Endothelial cell (in vitro differentiated cells): Measurements from ENCODE around the gene SND1. TPM values are rescaled to one million over a fixed set of nuclear protein-coding genes. Genes with fewer than 3 reads are reported as not detected.
"Not testable (repeated sequence)": the region's sequence is repeated elsewhere in the genome, so short reads cannot be mapped to it uniquely, and the experiment has no call there.

ENCODE experiments used
- DNase-seq: peaks from one replicate; pipeline ENCODE4 v3.0.0; 2021; ENCODE audit warnings: low spot score
- H3K27ac Mint-ChIP-seq: one replicate; pipeline ENCODE4 v1.8.0; 2021; ENCODE audit warnings: mixed read lengths, inconsistent platforms; ENCODE audit not compliant: unreplicated experiment
- H3K27me3 Mint-ChIP-seq: one replicate; pipeline ENCODE4 v1.8.0; 2021; ENCODE audit warnings: mild to moderate bottlenecking, moderate library complexity, mixed read lengths, inconsistent platforms; ENCODE audit not compliant: unreplicated experiment
- H3K36me3 Mint-ChIP-seq: one replicate; pipeline ENCODE4 v1.8.0; 2021; ENCODE audit warnings: mild to moderate bottlenecking, low read depth, mixed read lengths, inconsistent platforms; ENCODE audit not compliant: unreplicated experiment
- H3K4me1 Mint-ChIP-seq: one replicate; pipeline ENCODE4 v1.8.0; 2021; ENCODE audit warnings: mild to moderate bottlenecking, mixed read lengths, inconsistent platforms; ENCODE audit not compliant: unreplicated experiment
- H3K4me3 Mint-ChIP-seq: one replicate; pipeline ENCODE4 v1.8.0; 2021; ENCODE audit warnings: mild to moderate bottlenecking, mixed read lengths, inconsistent platforms; ENCODE audit not compliant: unreplicated experiment
- H3K9me3 Mint-ChIP-seq: one replicate; pipeline ENCODE4 v1.8.0; 2021; ENCODE audit warnings: mixed read lengths, inconsistent platforms; ENCODE audit not compliant: unreplicated experiment
- CTCF ChIP-seq: fragments of 200-600 bp; sonication (generic); IDR thresholded peaks from one replicate; pipeline ENCODE4 v1.5.0; 2021; ENCODE audit warnings: antibody characterized with exemption; ENCODE audit not compliant: unreplicated experiment
- total RNA-seq: library from RNA; stranded (reverse); fragmentation: NEBNext Ultra II Directional; extraction: Animal tissue kit (Norgen Biotek cat#: 25700); gene quantifications from one replicate; pipeline ENCODE4 v1.2.1, GENCODE V29; 2021; ENCODE audit not compliant: unreplicated experiment

Gene SND1
- total RNA-seq, 1 donor from 2014 or later: 375 TPM

GRCh38 chr7:127955051-127955531 lies 303.1 kb downstream of the SND1 start:
- Mint-ChIP-seq H3K27ac (no peak overlapping the region), H3K4me1 (peaks cover 43% of the 10 kb centered on the region), H3K9me3 (no peaks in the 10 kb centered on the region), H3K27me3 (peaks cover 2% of the 10 kb centered on the region), H3K36me3 (peaks cover 25% of the 10 kb centered on the region), H3K4me3 (no peak overlapping the region)
- DNase-seq: no peak
- no peak for TF ChIP-seq CTCF

GRCh38 chr7:127957886-127958285 lies 305.9 kb downstream of the SND1 start:
- Mint-ChIP-seq H3K4me3 (no peak overlapping the region), H3K9me3 (no peaks in the 10 kb centered on the region), H3K36me3 (peaks cover 47% of the 10 kb centered on the region), H3K27me3 (peaks cover 3% of the 10 kb centered on the region), H3K27ac (no peak overlapping the region), H3K4me1 (peaks cover 46% of the 10 kb centered on the region)
- no peak for TF ChIP-seq CTCF
- no peak for DNase-seq

- Mint-ChIP-seq H3K36me3 (peaks cover 41% of the 10 kb centered on the region), H3K4me3 (no peak overlapping the region), H3K27ac (peak overlapping the region; percentile 44), H3K9me3 (no peaks in the 10 kb centered on the region), H3K27me3 (peaks cover 3% of the 10 kb centered on the region), H3K4me1 (peaks cover 48% of the 10 kb centered on the region)
- TF ChIP-seq CTCF: no peak
- DNase-seq: no peak
Observed at GRCh38 chr7:127959770-127960169, 307.8 kb downstream of the SND1 start.

- Mint-ChIP-seq H3K27ac (peak overlapping the region; percentile 90), H3K4me3 (peak overlapping the region; percentile 53), H3K4me1 (peaks cover 46% of the 10 kb centered on the region), H3K36me3 (peaks cover 38% of the 10 kb centered on the region), H3K27me3 (peaks cover 3% of the 10 kb centered on the region), H3K9me3 (no peaks in the 10 kb centered on the region)
- no peak for TF ChIP-seq CTCF
- no peak for DNase-seq
Observed at GRCh38 chr7:127961786-127962453, 309.9 kb downstream of the SND1 start.

GRCh38 chr7:127962589-127963361 lies 310.8 kb downstream of the SND1 start:
- H3K4me3 Mint-ChIP-seq: peak overlapping the region; percentile 71
- TF ChIP-seq CTCF: no peak
- H3K4me1 Mint-ChIP-seq: peaks cover 54% of the 10 kb centered on the region
- H3K27ac Mint-ChIP-seq: peak overlapping the region; percentile 90
- peaks cover 38% of the 10 kb centered on the region for H3K36me3 Mint-ChIP-seq
- no peaks in the 10 kb centered on the region for H3K9me3 Mint-ChIP-seq
- DNase-seq: no peak
- peaks cover 3% of the 10 kb centered on the region for H3K27me3 Mint-ChIP-seq

- not testable (repeated sequence) for DNase-seq, H3K4me3 Mint-ChIP-seq, H3K27me3 Mint-ChIP-seq, H3K9me3 Mint-ChIP-seq, H3K27ac Mint-ChIP-seq
- Mint-ChIP-seq H3K4me1 (peaks cover 54% of the 10 kb centered on the region), H3K36me3 (peaks cover 38% of the 10 kb centered on the region)
Observed at GRCh38 chr7:127963850-127964249, 311.9 kb downstream of the SND1 start.
